ENCODE data around the gene NFE2.

NFE2 gene

GRCh38 chr12:54253240-54253639 is 47.6 kb downstream of the NFE2 start:
- no peak for DNase-seq

GRCh38 chr12:54251667-54252284 is 49.0 kb downstream of the NFE2 start:
- no peak for DNase-seq

DNA sequence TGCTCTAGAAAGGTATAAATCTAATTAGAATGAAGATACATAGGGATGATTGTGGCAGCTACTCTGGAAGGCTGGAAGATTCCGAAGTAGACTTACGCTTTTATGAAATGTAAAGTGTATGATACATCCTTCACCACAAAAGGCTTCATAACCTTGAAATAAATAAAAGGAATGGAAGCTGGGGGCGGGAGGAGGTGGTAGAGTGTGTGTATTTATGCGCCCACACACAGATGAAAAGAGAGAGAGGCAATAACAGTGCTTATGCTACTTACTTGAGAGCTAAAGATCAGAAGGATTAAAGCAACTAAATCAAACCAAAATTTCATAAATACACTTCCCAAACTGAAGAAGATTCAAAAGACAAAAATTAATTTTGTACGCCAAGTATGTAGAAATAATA is 51.3 kb downstream of the NFE2 start:
- DNase-seq, result no peak

DNA sequence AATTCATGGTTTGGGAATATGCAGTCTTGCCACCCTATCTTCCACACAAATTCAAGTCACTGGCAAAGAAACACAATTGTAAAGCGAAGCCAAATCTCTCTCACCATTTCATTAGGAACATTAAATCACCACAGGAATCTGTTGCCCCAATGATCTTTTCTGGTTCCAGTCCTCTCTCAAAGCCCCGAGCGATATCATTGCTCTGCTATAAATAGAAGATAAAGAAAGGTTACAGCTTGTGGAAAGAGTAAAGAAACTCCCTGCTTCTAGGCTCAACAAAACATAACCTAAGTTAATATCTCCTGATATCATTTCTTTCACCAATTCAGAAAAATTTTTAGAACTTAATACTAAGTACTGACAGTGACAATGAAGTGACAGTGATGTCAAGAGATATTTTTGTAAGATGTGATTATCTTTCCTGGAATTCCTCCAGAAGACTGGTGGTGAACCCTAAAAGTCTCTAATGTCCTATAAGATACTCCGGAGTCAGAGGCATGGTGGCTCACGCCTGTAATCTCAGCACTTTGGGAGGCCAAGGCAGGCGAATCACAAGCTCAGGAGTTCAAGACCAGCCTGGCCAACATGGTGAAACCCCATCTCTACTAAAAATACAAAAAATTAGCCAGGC is 54.7 kb downstream of the NFE2 start:
- no peak for DNase-seq

Measured in hypothalamus (tissue), 51 donors.